HG03103 (cell line): Measurements from ENCODE around the gene TSPOAP1.

Source experiments
- ATAC-seq: cut with Tn5 transposase; IDR thresholded peaks from one replicate; pipeline ENCODE4 v1.9.1; 2021; ENCODE audit warnings: low read depth; ENCODE audit not compliant: unreplicated experiment

The TSPOAP1 gene

DNA sequence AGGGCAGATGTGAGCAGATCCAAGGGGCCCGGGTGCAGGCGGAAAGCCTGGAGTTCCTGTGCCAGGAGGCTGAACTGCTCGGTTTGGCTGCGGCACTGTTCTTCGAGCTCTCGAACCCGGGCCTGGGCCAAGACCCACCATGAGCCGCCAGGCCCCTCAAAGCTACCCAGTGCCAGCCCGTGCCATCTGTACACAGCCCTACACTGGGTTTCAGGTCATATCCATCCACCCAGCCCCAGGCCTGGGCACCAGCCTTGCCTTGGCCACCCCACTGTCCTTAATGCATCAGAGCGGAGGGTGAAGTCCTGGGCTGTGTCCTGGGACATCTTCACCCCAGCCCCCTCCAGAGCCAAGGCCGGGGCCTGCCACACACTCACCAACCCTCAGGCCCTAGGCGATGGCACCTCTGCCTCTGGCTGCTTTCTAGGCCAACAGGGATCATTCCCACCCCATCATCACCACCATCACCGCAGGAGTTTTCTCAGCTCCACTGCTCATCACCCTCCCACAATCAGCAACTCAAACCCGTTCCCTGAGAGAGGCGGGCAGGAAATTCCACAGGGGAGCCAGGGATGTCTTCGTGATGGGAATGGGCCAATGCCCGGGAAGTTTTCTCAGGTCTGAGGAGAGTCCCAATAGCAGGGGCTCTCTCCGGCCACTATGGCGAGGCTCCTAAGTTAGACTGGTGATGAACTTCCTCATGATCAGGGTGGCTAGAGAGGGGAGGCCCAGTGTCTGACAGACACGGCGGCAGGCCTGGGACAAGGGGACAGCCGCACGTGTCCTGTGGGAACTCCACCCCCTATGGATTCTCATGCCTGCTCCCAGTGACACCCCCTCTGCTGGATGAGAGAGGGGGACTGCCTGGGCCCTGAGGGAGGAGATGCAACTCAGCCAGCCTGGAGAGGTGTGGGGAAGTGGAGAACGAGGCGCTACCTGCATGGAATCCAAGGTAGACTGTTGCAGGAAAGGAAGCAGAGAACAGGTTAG, 9.1 kb downstream of the TSPOAP1 start:
- no peak for ATAC-seq

DNA sequence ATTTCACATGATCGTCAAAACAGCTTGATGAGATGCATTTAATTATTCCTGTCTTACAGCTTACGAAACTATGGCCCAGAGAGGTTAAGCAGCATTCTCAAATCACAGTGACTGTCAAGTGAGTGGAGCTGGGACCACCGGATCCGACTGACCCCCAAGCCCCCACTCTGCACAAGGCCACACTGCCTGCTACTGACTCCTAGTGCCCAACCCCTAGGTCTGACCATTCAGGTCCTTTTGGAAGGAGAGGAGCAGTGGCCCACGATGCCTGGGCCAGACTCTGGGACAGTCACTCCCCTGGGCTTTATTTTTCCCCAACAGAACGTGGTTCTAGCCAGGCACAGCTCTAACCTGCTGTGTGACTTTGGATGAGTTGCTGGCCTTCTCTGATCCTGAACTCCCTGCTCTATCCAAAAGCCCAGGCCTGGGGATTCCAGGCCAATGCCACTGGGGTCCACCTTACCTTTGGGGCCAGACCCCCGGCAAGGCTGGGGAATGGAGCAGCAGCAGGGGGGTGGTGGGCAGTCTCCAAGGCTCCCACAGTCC, 9.9 kb downstream of the TSPOAP1 start:
- ATAC-seq, result no peak

DNA sequence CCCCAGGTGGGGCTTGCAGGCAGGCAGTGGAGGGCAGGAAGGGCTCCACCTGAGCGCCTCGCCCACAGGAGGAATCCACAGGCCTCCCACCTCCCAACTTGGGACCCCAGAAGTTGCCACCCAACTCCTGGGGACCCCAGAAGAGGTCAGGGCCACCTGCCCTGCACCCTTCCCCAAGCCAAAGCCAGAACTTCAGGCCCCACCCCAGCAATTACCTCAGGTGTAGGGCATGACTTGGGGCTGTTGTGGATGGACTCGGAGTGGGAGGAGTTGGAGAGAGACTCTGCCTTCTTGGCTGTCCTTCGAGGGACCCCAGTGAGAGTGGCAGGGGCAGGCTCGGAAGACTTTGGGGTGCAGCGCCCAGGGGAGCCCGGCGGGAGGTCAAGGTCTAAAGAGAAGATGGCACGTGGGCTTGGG, 10.5 kb downstream of the TSPOAP1 start:
- no peak for ATAC-seq

DNA sequence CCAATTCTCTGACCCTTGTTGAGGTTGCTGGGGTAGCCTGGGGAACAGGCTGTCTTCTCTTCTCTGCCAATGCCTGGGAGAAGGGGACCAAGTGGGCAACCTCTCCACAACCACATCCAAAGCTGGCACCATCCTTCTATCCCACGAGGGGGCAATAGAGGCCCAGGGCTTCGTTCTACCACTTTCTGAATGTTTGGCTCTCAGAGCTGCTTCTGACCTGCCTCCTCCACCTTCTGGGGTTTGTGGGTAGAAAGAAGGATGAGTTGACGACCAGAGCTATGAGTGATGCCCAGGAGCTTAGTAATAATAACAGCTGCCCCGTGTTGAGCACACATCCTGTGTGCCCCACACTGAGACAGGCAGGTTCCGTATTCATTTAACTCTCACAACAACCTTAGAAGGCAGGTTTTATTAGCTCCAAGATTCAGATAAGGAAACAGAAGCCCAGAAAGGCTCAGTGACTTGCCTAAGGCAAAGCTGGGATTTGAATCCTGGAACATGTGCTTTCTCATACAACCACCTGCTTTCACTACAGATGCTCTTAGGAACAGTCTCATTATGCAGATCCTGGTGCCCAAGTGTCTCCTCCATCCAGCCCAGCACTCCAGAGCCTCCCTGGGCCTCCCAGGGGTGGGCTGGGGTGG, 11.1 kb downstream of the TSPOAP1 start:
- ATAC-seq, result peak; percentile 61

GRCh38 chr17:58316260-58316960, 12.2 kb downstream of the TSPOAP1 start:
- ATAC-seq, result no peak

DNA sequence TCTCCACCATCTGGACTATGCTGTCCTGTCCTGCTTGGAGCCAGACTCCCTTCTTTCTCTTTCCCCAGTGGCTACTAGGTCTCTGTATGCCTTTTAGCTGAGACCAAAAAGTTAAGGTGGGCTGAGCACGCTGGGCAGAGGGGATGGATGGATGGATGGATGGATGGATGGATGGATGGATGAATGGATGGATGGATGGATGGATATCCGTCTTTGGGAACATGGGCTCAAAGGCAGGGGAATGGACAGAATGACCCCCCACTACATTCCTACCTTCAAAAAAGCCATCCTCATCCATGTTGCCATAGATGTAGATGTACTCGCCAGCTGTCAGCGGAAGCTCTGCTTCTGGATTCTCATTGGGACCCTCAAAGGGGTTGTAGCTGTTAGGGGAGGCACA, 12.8 kb downstream of the TSPOAP1 start:
- no peak for ATAC-seq

DNA sequence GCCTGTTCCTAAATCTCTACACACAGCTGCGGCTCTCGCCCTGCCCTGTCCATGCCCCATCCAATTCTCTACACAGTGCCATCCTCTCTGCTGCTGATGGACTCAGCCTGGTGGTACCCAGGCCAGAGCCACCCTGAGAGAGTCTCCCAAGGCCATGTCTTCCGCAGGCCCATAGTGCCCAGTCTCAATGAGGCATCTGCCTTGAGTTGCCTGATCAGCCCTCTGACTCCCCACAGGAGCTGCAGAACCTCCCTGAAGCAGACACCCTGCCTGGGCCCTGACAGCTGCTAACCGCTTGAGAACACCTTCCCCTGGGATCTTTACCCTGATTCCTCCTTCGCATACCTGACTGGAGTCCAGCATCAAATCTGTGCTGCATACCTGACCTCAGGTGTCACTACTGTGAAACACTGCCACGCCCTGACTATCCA, 13.3 kb downstream of the TSPOAP1 start:
- no peak for ATAC-seq

DNA sequence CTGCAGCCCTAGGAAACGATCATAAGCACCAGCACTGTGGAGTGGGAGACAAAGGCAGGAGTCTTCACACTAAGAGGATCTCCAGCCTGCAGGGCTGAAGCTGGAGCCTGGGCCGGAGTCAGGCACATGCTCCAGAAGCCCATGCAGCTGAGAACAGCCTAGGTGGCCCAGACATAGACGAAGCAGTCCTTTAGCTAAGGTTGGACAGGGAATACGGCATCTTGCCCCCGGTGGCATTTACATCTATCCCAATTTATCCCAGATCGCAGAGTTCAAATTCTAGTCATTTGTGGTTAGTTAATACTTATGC, 13.9 kb downstream of the TSPOAP1 start:
- ATAC-seq, result no peak

- ATAC-seq, result no peak
Measured at GRCh38 chr17:58313815-58314705, 14.5 kb downstream of the TSPOAP1 start.

- no peak for ATAC-seq
Measured at GRCh38 chr17:58312829-58313228, 15.8 kb downstream of the TSPOAP1 start.

GRCh38 chr17:58312021-58312630, 16.5 kb downstream of the TSPOAP1 start:
- no peak for ATAC-seq

- no peak for ATAC-seq
Measured at GRCh38 chr17:58311429-58311894, 17.1 kb downstream of the TSPOAP1 start.

GRCh38 chr17:58310511-58311428, 17.8 kb downstream of the TSPOAP1 start:
- ATAC-seq, result no peak

DNA sequence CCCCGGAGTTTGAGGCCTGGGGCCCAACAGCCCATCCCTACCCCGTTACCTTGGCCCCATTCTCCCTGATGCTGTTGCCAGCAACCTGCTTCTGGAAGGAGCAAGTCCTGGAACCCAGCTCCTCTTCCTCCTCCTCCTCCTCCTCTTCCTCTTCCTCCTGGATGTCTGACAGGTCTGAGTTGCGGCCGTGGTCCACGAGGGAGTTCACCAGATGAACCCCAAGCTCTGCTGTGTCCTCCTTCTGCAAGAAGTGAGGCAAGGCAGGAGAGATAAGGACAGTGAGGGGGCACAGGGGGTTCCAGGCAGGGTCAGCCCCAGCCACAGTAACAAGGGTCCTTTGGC, 18.7 kb downstream of the TSPOAP1 start:
- no peak for ATAC-seq

- ATAC-seq, result no peak
Measured at GRCh38 chr17:58308985-58309917, 19.3 kb downstream of the TSPOAP1 start.

GRCh38 chr17:58308173-58308984, 20.2 kb downstream of the TSPOAP1 start:
- ATAC-seq, result no peak
